HG03457 (cell line): ENCODE measurements around the gene USP48.

Experiments
- ATAC-seq: cut with Tn5 transposase; IDR thresholded peaks from one replicate; pipeline ENCODE4 v1.9.1; 2021; ENCODE audit warnings: moderate number of reproducible peaks; ENCODE audit not compliant: unreplicated experiment

USP48 gene

DNA sequence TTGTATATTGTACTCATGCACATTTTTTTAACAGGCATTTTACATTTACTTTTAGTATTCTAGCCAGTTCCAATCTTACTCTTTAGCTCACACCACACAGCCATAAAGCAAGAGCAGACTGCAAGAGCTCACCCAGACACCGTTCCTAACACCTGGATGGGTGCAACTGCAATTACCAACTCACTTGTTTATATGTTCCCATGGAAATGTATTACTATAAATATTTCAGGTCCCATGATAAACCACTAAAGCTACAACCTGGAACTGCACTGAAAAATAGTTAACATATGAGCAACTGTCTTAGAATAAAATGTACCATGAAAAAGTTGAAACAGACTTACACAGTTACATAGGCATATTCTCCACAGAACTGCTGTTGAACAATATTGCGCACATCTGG is 30.8 kb downstream of the USP48 start:
- no peak for ATAC-seq

DNA sequence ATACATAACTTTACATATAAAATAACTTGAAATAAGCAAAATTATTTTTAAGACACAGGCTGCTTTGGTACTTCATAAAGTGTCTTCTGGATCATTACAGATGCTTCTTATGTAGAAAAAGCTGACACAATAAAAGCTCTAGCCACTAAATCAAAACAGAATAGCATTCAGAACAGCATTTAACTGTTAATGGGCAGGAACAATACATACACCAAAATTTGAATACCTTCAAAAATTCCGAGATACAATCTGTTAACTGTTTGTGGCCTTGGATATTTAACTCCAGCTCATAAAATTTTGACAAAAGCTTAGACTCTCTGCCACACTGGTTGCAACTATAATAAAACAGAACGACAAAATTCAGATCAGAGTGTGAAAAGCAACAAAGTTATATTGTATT is 31.7 kb downstream of the USP48 start:
- no peak for ATAC-seq

DNA sequence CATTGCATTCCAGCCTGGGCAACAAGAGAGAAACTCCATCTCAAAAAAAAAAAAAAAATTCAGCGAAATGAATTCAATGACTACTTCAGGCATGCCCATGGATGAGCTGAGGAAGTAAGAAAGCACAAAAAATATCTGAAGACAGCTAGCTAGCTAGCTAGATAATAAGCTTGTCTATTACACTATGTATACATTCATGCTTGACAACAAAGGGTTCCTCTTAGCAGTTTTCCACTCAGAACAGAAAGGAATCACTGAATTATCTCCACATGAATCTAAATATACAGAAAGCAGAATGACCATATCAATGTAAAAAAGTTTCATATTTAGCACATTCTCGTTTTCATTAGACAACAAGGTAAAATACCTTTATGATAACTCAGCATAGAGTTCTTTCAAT is 32.1 kb downstream of the USP48 start:
- no peak for ATAC-seq

DNA sequence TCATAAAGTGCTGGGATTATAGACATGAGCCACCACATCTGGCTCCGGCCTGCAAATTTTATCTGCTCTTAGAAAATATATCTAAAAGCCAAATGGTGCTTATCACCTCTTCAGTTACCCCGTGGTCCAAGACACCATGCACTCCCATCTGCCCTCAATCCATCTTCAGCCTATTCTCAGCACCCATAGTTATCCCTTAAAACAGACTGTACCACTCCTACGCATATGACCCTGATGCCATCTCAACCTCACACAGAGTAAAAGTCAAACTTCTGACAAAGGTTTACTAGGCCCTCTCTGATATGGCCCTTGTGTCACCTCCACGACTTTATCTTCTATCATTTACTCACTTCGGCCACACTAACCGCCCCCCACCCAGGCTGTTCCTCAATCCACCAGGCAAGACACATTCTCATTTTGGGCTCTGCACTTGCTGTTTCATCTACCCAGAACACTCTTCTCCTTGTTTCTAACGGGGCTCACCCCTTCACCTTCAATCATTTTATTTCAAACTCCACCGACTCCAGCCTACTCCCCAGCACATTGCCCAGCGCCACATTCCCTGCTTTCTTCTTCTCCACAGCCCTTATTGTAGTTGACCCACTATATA is 33.0 kb downstream of the USP48 start:
- ATAC-seq = no peak

DNA sequence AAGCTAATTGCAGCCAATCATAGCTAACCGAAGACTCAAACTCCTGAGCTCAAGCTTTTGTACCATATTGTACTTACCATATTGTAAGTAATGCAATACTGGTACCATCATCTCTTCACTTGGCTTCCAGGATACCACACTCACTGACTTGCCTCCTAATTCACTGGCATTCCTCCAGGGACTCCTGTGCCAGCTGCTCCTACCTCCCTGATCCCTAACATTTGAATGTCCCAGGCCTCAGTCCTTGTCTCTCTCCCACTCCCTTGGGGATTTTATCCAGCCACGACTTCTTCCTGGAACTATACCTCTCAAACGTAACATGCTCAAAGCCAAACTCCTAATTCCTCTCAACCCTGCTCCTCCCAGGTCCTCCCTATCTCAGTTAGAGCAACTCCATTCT is 33.8 kb downstream of the USP48 start:
- no peak for ATAC-seq

DNA sequence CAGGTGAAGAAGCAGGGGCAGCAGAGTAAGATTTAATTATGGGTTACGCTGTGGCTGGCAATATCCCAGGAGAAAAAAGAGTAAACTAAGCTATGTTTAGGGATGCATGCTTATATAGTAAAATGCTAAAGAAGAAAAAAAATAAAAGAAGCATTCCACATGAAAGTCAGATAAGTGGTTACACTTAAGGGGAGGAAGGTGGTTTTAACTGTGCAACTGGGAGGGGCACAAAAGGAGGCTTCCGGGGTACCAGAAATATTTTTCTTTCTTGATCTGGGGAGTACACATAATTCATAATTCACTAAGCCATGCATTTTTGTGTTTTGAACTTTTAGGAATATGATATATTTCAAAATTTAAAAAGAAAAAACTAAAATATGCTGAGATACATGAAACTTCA is 39.5 kb downstream of the USP48 start:
- no peak for ATAC-seq

DNA sequence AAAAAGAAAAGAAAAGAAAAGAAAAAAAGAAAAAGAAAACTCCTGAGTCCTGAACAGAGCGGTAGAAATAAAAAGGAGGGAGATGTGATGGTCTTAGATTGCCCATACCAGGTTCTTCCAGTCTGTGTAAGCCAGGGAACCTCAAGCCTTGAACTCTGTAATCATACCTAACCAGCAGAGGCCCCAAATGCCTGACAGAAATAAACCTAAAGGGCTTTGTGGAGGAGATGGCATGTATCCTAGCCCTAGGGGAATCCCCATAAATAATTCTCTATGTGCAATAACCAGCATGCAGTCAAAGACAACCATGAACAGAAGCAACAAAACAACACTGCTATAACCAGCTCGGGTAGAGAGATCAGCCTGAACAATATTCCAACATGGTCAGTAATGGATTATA is 40.4 kb downstream of the USP48 start:
- ATAC-seq = no peak

DNA sequence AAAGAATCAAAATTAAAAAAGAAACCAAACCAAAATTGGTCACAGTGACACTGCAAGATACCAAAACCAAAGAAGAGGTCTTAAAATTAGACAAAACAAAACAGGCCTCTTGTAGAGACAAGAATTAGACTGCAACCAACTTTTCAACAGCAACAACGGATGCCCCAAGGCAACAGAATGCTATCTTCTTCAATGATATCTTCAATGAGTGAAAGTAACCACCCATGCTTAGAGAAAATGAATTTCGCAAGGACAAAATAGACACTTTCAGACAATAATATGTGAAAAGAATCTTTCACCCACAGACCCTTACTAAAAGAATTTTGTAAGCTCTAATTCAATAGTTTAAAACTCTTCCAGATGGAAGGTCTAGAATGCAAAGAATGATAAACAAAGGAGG is 41.7 kb downstream of the USP48 start:
- no peak for ATAC-seq

DNA sequence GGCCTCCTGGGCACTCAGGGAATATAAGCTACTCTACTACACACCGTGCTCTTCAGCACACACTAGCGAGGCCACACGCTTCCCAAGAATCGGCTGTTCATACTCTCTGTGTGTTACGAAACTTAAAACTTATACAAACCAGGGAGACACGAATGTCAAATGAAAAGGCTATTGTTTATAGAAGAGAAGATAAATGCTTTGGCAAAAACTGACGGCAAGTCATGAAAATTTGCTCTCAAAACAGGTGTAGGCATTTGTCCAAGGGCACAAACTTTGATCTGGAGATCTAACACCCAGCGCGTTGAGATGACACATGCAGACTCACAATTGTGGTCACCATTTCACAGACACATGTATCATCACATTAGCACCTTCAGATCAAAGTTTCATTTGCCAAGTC is 46.1 kb downstream of the USP48 start:
- ATAC-seq = no peak

DNA sequence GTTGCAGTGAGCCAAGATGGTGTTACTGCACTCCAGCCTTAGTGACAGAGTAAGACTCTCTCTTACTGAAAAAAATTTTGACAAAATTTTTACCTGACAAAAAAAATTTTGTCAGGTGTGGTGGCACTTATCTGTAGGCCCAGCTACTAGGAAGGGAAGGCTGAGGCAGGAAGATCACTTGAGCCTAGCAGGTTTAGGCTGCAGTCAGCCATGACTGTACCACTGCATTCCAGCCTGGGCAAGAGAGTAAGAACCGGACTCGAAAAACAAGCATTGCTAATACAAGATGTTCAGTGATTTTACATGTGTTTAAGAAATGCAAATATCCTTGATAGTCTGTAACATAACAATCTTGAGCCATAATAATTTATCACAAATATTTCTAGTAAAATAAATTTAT is 46.9 kb downstream of the USP48 start:
- no peak for ATAC-seq

DNA sequence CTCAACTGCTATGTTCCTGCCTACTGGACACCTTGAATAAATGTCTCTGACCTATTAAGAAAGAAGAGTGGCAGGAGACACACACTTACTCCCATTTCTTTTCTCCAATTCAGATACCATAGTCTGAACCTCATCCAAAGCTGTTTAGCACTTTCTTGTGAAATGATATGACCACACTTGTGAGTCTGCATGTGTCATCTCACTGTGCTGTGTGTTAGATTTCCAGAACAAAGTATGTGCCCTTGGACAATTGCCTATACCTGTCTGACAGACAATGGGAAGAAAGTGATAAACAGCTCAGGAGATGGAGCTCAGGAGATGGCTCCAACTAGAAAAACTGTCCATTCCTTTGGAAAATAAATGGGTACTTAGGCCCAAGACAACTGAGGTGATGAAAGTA is 48.4 kb downstream of the USP48 start:
- ATAC-seq = no peak

DNA sequence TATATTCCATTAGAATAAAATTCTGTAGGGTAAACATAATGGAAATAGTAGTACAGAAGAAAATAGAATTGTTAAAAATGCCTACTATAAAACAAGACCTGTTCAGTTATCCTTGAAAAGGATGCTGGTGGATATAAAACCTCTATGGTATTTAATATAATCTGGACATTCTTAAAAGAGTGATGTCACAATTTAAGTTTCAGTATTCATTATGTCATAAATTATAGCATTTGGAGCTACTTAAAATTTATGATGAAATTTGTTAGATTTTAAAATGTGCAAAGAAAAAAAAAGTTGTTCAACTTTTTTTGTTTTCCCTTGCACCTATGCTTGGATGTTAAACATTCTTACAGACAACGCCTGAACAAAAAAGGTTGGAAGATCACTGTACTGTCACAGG is 50.3 kb downstream of the USP48 start:
- ATAC-seq = no peak

DNA sequence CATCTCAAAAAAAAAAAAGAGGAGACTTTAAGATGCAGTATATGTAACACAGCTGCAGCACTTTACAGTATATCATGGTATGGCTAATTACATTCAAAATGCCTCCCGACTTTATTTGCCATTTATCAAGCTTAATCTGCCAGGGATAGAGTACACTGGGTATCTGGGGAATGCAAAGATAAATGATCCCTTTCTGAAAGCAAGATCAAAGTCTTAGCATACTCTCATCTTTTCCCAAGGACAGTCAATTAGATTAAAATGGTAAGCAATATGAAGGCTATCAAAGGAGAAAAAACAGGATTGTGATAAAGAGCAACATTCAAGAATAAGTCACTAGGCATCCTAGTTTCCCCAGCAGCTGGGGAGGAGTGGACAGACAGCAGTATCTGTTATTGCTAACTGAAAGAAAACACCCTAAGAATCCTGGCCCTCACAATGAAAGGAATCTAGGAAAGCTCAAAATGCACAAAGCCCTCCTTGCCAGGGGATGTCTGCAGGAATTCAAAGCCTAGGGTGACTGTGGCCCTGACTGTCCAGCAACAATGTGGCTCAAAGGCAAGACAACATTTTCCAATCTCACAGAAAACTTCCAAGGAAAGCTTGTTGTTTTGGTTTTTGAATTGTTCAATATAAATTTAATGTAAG is 57.1 kb downstream of the USP48 start:
- ATAC-seq = no peak

DNA sequence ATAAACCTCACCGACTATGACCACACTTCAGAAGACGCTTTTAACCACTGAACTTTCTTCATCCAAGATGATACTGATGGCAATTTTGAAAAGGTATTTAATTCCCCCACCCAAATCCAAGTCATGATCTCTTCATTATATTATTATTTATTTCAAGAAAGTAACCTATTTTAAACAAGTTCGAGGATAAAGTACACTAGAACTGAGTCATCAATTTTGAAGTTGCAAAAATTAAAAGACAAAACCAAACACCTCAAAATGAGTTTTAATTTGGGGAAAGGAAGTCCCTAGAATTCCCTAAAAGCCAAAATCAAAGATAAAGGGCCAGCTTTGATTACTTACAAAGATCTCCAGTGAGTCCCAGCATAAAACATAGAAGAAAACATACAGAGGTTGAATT is 58.4 kb downstream of the USP48 start:
- ATAC-seq = no peak

DNA sequence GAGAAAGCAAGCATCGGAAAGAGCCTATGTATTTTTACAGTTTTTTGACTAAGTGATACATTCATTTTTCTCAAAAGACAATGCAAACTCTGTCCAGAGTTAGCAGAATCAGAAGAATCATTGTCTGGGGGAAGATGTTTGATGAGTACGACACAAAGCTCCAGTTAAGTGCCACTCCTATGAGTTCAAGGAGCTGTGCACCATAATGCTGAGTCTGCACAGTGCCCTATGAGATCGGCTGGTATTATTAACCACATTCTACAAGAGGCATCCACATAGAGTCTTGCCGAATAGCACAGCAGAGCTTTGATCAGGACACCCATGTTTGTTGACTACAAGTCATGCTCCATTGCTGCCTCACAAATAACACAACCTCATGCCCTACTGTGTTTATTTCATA is 58.9 kb downstream of the USP48 start:
- no peak for ATAC-seq

DNA sequence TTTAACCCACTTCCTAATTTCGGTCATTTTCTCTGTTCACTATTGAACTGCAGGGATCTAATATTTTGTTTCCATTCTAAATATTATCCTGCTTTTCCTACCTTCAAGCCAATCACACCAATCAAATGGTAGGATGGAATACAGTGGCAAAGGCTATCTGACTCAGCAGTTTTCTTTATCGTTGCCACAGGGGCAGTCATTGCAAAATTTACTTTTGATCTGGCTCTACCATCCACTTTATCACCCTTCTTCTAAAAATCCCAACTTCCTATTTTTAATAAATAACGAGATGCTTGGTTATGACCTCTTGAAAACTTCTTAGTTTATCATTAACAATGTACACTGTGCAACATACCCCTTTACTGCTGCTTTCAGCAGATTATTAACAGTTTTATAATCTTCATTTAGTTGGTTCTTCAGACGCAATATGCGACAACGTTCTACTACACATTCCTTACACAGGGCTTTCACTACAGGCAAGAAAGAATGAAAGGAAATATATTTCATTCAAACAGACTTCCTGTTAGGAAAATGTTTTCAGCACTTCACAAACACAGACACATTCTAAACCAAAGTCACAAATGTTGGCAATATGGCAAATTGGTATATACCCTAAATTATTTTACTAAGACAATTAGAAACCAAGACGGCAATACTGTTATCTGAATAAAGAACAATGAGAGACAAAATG is 61.5 kb downstream of the USP48 start:
- no peak for ATAC-seq

DNA sequence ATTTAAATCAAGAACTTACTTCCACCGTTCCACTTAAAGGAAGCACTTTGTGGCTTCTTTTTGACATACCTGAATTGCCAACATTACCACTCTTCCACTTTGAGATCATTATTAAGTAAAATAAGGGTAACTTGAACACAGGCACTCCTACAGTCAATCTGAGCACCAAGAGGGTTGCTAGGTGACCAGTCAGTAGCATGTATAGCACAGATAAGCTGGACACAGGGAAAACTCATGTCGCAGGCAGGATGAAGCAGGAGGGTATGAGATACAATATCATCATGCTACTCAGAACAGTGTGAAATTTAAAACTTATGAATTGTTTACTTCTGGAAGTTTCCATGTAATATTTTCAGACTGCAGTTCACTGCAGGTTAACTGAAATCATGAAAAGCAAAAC is 66.8 kb downstream of the USP48 start:
- no peak for ATAC-seq

DNA sequence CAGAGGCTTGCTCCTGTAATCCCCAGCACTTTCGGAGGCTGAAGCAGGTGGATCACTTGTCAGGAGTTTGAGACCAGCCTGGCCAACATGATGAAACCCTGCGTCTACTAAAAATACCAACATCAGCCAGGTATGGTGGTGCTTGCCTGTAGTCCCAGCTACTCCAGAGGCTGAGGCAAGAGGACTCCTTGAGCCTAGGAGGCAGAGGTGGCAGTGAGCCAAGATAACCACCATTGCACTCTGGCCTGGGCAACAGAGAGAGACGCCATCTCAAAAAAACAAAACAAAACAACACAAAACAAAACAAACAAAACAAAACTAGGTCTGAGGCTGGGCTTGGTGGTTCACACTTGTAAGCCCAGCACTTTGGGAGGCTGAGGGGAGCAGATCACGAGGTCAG is 75.1 kb downstream of the USP48 start:
- ATAC-seq = no peak

DNA sequence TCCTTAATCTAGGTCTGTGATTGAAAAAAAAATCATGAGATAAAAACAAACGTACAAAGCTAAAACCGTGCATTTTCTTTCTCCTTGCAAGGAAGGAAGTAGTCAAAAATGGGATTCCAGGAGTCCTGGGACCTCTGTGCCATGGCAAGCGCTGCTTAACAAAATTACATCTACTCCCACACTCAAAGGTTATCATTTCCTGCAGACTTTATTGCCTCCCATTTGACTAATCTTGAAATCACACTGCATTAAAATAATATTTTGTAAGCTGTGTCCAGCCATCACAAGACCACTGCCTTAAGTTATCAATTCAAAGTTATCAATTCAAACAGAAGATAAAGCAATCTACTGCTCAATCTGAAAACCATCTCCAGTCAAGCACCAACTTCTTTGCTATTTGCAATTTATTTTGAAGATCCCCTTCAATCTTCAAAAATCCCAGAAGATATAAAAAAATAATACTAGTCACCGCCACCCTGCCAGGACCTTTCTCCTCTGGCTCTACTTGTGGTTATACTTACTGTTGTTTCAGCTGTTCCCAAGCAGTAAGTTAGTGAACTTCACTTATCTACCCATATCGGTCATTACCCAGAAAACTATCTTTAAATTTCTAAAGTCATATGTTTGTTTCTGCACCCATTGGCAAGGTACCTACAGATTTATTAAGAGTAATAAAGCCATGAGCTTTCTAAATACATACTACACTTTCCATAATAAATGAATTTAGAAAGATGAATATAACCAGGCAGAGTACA is 75.7 kb downstream of the USP48 start:
- no peak for ATAC-seq

DNA sequence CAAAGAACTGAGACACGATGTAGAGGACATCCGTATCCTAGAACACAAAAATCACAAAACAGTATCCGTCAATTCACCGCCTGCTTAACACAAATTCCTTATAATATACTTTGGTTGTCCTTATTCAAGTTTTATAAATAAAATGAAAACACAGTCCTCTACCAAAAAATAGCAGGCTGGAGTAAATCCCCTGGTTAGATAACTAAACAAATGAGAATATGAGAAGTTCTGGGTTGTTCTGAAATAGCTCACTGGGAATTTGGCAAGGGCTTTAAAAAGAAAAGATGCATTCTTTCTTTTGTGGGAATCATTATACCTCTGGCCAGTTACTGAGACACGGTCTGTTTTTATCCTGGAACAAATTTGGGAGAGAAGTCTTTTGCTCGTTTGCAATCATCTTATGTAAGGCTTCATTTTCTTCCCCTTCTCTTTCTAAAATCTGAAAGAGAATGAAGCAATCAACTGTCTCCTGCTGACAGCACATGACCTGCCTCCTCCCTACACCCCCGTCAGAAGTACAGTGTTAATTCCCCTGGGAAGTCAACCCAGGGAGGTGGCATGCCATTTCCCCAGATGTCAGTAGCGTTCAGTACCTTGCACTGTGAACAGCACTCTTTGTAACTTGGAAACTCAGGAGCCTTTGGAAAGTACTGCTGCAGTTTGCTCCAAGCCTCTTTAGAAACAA is 76.7 kb downstream of the USP48 start:
- no peak for ATAC-seq

DNA sequence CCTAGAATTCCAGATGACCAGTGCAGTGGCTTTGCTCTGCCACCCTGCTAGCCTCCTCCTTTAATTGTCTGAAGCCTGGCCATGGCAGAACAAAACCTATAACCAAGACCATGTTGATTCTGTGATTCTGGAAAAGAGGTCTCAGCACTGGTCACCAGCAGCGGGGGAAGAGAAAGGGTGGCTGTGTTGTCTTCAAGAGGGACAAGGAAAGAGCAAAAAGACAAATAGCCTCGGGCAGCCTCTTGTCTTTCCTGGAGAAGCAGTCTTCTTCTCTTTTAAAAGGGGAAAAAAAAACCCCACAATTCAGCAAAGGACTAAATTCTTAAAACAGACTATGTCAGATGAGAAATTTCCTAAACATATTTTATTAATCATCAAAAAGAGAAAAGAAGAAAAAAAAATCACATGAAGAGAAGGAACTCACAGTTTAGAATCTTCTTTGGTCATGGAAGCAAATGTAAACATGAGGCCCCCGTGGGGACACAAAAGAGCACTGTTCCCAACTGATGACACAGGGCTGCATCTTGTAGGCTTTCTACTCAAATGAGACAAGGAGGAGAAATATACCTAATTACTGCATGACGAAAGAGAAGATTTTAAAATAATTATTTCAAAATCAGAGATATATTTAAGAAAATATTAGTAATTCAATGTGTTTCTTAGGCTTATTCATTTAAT is 77.5 kb downstream of the USP48 start:
- no peak for ATAC-seq
